GM19193 (cell line): Measurements from ENCODE around the gene TPD52L2.

Source experiments
- POLR2A ChIP-seq: IDR thresholded peaks from 4 replicates; pipeline ENCODE4 v1.6.1; 2011; ENCODE audit not compliant: insufficient read depth, insufficient read length; ENCODE audit errors: extremely low read depth

The TPD52L2 gene

GRCh38 chr20:63882257-63883200 is 17.5 kb downstream of the TPD52L2 start:
- TF ChIP-seq POLR2A: no peak

DNA sequence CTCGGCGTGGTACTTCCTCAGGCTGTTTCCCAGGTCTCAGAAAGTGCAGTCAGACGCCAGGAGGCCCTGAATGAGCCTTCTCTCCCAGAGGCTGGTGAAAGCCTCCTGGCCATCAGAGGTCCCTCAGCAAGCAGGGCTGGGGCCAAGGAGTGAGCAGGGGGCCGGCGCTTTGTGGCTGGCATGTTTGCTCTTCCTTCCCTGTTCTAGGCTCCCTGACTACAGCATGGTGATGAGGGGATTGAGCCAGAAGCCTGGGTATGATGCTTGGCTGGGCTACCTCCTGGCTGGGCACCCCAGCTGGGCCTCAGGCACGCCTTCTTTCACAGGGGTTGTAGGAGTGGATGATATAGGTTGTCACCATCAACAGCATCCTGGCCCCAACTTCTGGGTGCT is 18.1 kb downstream of the TPD52L2 start:
- TF ChIP-seq POLR2A: no peak

DNA sequence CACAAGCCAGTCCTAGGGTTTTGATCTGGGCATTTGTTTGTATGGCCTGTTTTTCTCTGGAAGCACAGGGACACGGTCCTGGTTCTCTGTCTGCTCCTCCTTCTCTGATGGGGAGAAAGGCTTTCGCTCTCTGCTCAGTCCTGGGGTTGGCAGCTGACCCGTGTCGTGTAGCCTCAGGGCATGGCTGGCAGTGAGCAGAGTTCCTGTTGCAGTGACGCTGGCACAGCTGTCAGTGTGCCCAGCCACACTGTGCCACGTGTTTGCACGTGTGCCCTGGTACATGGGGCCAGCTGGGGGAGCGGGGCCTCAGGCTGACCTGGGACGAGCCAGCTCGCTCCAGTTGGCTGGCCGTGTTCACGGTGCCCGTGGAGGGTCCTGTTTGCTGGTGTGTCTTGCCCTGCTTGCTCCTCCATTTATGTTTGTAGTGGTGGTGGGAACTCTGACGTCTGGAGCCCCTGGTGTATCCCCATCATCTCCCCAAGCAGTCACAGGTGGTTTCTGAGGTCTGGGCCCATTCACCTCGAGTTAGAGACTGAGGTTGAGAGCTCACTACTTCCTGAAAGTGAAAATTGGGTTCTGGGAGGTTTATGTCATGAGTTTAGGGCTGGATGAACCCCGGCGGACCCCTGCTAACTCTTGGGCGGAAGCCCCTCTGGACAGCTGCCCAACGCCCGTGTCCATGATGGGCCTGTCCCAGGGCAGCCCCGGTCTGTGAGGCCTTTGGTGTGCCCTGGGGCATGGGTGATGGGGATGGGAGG is 19.6 kb downstream of the TPD52L2 start:
- no peak for TF ChIP-seq POLR2A

GRCh38 chr20:63885264-63886053 is 20.4 kb downstream of the TPD52L2 start:
- TF ChIP-seq POLR2A: no peak

- TF ChIP-seq POLR2A: no peak
Measured at GRCh38 chr20:63886054-63886419, 21.0 kb downstream of the TPD52L2 start.

GRCh38 chr20:63886921-63887320 is 21.9 kb downstream of the TPD52L2 start:
- TF ChIP-seq POLR2A: no peak

DNA sequence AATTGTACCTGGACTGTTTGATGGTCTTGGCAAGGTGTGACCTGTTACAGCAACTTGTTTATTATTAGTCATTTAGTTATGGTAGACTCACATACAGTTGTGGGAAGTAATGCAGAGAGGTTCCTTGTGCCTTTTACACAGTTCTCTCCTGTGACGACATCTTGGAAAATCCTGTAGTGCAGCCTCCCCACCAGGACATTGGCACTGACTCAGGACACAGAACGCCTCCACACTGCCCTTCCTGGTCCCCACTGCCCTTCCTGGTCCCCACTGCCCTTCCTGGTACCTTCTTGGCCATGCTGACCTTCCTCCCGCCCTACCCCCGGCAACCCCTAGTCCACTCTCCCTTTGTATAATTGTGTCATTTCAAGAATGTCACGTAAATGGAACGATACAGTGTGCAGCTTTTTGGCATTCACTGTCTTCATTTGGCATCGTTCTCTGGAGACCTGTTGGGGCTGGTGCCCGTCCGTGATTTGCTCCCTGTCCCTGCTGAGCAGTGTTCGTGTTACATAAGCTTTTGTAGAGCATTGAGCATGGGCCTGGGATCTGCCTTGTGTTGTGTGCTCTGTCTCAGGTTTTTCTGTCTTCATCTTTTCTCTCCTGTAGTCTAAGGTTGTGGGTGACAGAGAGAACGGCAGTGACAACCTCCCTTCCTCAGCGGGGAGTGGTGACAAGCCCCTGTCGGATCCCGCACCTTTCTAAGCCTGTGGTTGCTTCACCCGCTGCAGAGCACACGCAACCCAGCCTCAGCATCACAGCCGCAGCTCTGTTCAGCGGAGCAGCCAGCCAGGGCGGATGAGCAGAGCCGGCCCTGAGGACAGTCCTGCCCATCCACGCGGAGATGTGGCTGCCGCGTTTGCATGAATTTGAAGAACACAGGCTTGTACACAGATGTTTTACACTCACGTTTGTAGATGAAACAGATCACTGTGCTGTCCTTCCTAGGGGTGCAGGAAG is 24.5 kb downstream of the TPD52L2 start:
- no peak for TF ChIP-seq POLR2A

DNA sequence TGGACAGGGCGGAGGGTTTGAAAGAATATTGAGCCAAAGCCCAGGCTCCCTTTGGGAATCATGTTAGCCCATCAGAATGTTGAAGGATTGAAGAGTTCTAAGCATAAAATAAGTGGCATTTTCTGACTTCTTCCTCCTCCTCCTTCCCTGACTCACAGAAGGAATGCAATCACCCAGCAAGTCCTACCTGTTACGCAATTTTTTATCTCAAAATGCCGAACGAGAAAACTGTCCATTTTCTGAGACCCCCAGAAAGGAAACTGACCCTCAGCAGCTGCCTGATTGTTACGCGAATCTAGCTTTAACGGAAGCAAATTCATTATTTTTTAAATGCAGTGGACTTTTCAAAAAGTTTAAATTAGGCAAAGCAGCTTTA is 25.1 kb downstream of the TPD52L2 start:
- no peak for TF ChIP-seq POLR2A

- no peak for TF ChIP-seq POLR2A
Measured at GRCh38 chr20:63890616-63891015, 25.5 kb downstream of the TPD52L2 start.

- no peak for TF ChIP-seq POLR2A
Measured at GRCh38 chr20:63891061-63892002, 26.3 kb downstream of the TPD52L2 start.

DNA sequence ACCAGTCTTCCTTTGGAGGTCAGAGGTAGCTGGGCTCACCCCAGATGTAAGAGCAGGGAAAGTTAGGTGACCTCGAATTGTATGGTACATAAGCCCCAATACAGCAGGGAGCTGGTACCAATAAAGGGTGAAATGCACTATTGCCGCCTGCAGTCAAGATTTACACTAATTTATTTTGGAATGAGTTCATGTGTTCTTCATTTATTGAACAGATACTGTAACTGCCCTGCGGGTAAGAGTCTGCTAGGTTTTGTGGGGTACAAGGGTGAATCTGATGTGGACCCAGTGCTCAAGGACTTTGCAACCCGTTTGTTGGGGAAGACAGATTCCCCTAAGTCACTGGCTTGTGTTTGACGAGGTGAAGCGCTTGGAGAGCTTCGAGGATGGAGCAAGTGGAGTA is 27.3 kb downstream of the TPD52L2 start:
- TF ChIP-seq POLR2A: no peak

- no peak for TF ChIP-seq POLR2A
Measured at GRCh38 chr20:63893999-63894357, 28.9 kb downstream of the TPD52L2 start.
